ENCODE measurements around the gene BABAM2. TPM values are rescaled to one million over a fixed set of nuclear protein-coding genes. Genes with fewer than 3 reads are reported as not detected.
A peak's percentile ranks its signal among the peaks of the same experiment; 100 is the strongest.

Gene BABAM2
- polyA plus RNA-seq, 2 donors, result 9.1 to 18.0 TPM

GRCh38 chr2:28305202-28305601 lies 414.7 kb downstream of the BABAM2 start:
- Histone ChIP-seq H3K9me3 (ENCODE audit: control insufficient read depth in 2 of 2, insufficient read depth in 1 of 2, low read depth in 1 of 2, low read length in 1 of 2) (no peaks in the 10 kb centered on the region), H3K4me1 (ENCODE audit: control insufficient read depth in 2 of 2, insufficient read depth in 2 of 2, low read length in 1 of 2) (peaks cover 0 to 5% of the 10 kb centered on the region in 2 donors), H3K36me3 (ENCODE audit: control insufficient read depth in 2 of 2, insufficient read depth in 2 of 2, low read length in 1 of 2) (peaks cover 0 to 7% of the 10 kb centered on the region in 2 donors), H3K4me3 (ENCODE audit: low read depth in 1 of 2, low read length in 2 of 2) (no peak overlapping the region), H3K27me3 (ENCODE audit: control insufficient read depth in 1 of 2, insufficient read depth in 2 of 2, low read length in 2 of 2) (no peaks in the 10 kb centered on the region), H3K27ac (ENCODE audit: low read depth in 2 of 2, low read length in 1 of 2) (no peak overlapping the region)
- WGBS, 2 donors, result 97 to 99% methylated on average over 1 of the region's 1 CpG

- Histone ChIP-seq H3K4me3 (ENCODE audit: low read depth in 1 of 2, low read length in 2 of 2) (no peak overlapping the region), H3K36me3 (ENCODE audit: control insufficient read depth in 2 of 2, insufficient read depth in 2 of 2, low read length in 1 of 2) (peaks cover 0 to 4% of the 10 kb centered on the region in 2 donors), H3K27me3 (ENCODE audit: control insufficient read depth in 1 of 2, insufficient read depth in 2 of 2, low read length in 2 of 2) (no peaks in the 10 kb centered on the region), H3K27ac (ENCODE audit: low read depth in 2 of 2, low read length in 1 of 2) (no peak overlapping the region), H3K4me1 (ENCODE audit: control insufficient read depth in 2 of 2, insufficient read depth in 2 of 2, low read length in 1 of 2) (peaks cover 0 to 3% of the 10 kb centered on the region in 2 donors), H3K9me3 (ENCODE audit: control insufficient read depth in 2 of 2, insufficient read depth in 1 of 2, low read depth in 1 of 2, low read length in 1 of 2) (no peaks in the 10 kb centered on the region)
- 80 to 86% methylated on average over 2 of the region's 2 CpGs for WGBS, 2 donors
These were observed 419.6 kb downstream of the BABAM2 start for GRCh38 chr2:28310107-28310506.

GRCh38 chr2:28311660-28312249 lies 421.2 kb downstream of the BABAM2 start:
- H3K4me1 ChIP-seq (ENCODE audit: control insufficient read depth in 2 of 2, insufficient read depth in 2 of 2, low read length in 1 of 2), result peaks cover 0 to 8% of the 10 kb centered on the region in 2 donors
- H3K27ac ChIP-seq (ENCODE audit: low read depth in 2 of 2, low read length in 1 of 2), result no peak overlapping the region
- no peaks in the 10 kb centered on the region for H3K27me3 ChIP-seq (ENCODE audit: control insufficient read depth in 1 of 2, insufficient read depth in 2 of 2, low read length in 2 of 2)
- WGBS, 2 donors, result 87 to 88% methylated on average over 7 of the region's 7 CpGs
- H3K4me3 ChIP-seq (ENCODE audit: low read depth in 1 of 2, low read length in 2 of 2), result no peak overlapping the region
- no peaks in the 10 kb centered on the region for H3K9me3 ChIP-seq (ENCODE audit: control insufficient read depth in 2 of 2, insufficient read depth in 1 of 2, low read depth in 1 of 2, low read length in 1 of 2)
- H3K36me3 ChIP-seq (ENCODE audit: control insufficient read depth in 2 of 2, insufficient read depth in 2 of 2, low read length in 1 of 2), result peaks cover 0 to 4% of the 10 kb centered on the region in 2 donors

GRCh38 chr2:28312307-28313219 lies 422.0 kb downstream of the BABAM2 start:
- H3K4me3 ChIP-seq (ENCODE audit: low read depth in 1 of 2, low read length in 2 of 2), result no peak overlapping the region
- 92 to 93% methylated on average over 6 of the region's 6 CpGs for WGBS, 2 donors
- H3K27me3 ChIP-seq (ENCODE audit: control insufficient read depth in 1 of 2, insufficient read depth in 2 of 2, low read length in 2 of 2), result no peaks in the 10 kb centered on the region
- no peaks in the 10 kb centered on the region for H3K9me3 ChIP-seq (ENCODE audit: control insufficient read depth in 2 of 2, insufficient read depth in 1 of 2, low read depth in 1 of 2, low read length in 1 of 2)
- no peak overlapping the region for H3K27ac ChIP-seq (ENCODE audit: low read depth in 2 of 2, low read length in 1 of 2)
- peaks cover 3 to 8% of the 10 kb centered on the region in 2 donors for H3K4me1 ChIP-seq (ENCODE audit: control insufficient read depth in 2 of 2, insufficient read depth in 2 of 2, low read length in 1 of 2)
- peaks cover 0 to 4% of the 10 kb centered on the region in 2 donors for H3K36me3 ChIP-seq (ENCODE audit: control insufficient read depth in 2 of 2, insufficient read depth in 2 of 2, low read length in 1 of 2)

- Histone ChIP-seq H3K9me3 (ENCODE audit: control insufficient read depth in 2 of 2, insufficient read depth in 1 of 2, low read depth in 1 of 2, low read length in 1 of 2) (no peaks in the 10 kb centered on the region), H3K27ac (ENCODE audit: low read depth in 2 of 2, low read length in 1 of 2) (no peak overlapping the region), H3K27me3 (ENCODE audit: control insufficient read depth in 1 of 2, insufficient read depth in 2 of 2, low read length in 2 of 2) (no peaks in the 10 kb centered on the region), H3K4me3 (ENCODE audit: low read depth in 1 of 2, low read length in 2 of 2) (no peak overlapping the region), H3K36me3 (ENCODE audit: control insufficient read depth in 2 of 2, insufficient read depth in 2 of 2, low read length in 1 of 2) (peaks cover 0 to 4% of the 10 kb centered on the region in 2 donors), H3K4me1 (ENCODE audit: control insufficient read depth in 2 of 2, insufficient read depth in 2 of 2, low read length in 1 of 2) (peaks cover 3 to 11% of the 10 kb centered on the region in 2 donors)
- 94 to 95% methylated on average over 6 of the region's 6 CpGs for WGBS, 2 donors
These were observed 422.8 kb downstream of the BABAM2 start for GRCh38 chr2:28313220-28313784.

- H3K4me1 ChIP-seq (ENCODE audit: control insufficient read depth in 2 of 2, insufficient read depth in 2 of 2, low read length in 1 of 2), result peaks cover 5 to 23% of the 10 kb centered on the region in 2 donors
These were observed 424.4 kb downstream of the BABAM2 start for GRCh38 chr2:28314968-28315367.

GRCh38 chr2:28316546-28317335 lies 426.2 kb downstream of the BABAM2 start:
- peak overlapping the region; percentile 95 to 98 for H3K27ac ChIP-seq (ENCODE audit: low read depth in 2 of 2, low read length in 1 of 2)
- H3K36me3 ChIP-seq (ENCODE audit: control insufficient read depth in 2 of 2, insufficient read depth in 2 of 2, low read length in 1 of 2), result no peaks in the 10 kb centered on the region
- H3K4me1 ChIP-seq (ENCODE audit: control insufficient read depth in 2 of 2, insufficient read depth in 2 of 2, low read length in 1 of 2), result peaks cover 9 to 24% of the 10 kb centered on the region in 2 donors
- WGBS, 2 donors, result 75 to 88% methylated on average over 14 of the region's 14 CpGs
- H3K27me3 ChIP-seq (ENCODE audit: control insufficient read depth in 1 of 2, insufficient read depth in 2 of 2, low read length in 2 of 2), result no peaks in the 10 kb centered on the region
- no peaks in the 10 kb centered on the region for H3K9me3 ChIP-seq (ENCODE audit: control insufficient read depth in 2 of 2, insufficient read depth in 1 of 2, low read depth in 1 of 2, low read length in 1 of 2)
- no peak overlapping the region for H3K4me3 ChIP-seq (ENCODE audit: low read depth in 1 of 2, low read length in 2 of 2)

More at GRCh38 chr2:28314968-28315367, 424.4 kb downstream of the BABAM2 start:
- Histone ChIP-seq H3K36me3 (ENCODE audit: control insufficient read depth in 2 of 2, insufficient read depth in 2 of 2, low read length in 1 of 2) (peaks cover 0 to 2% of the 10 kb centered on the region in 2 donors), H3K27me3 (ENCODE audit: control insufficient read depth in 1 of 2, insufficient read depth in 2 of 2, low read length in 2 of 2) (no peaks in the 10 kb centered on the region), H3K27ac (ENCODE audit: low read depth in 2 of 2, low read length in 1 of 2) (no peak overlapping the region), H3K4me3 (ENCODE audit: low read depth in 1 of 2, low read length in 2 of 2) (no peak overlapping the region), H3K9me3 (ENCODE audit: control insufficient read depth in 2 of 2, insufficient read depth in 1 of 2, low read depth in 1 of 2, low read length in 1 of 2) (no peaks in the 10 kb centered on the region)

GRCh38 chr2:28317390-28317789 lies 426.9 kb downstream of the BABAM2 start:
- Histone ChIP-seq H3K36me3 (ENCODE audit: control insufficient read depth in 2 of 2, insufficient read depth in 2 of 2, low read length in 1 of 2) (no peaks in the 10 kb centered on the region), H3K4me3 (ENCODE audit: low read depth in 1 of 2, low read length in 2 of 2) (no peak overlapping the region), H3K4me1 (ENCODE audit: control insufficient read depth in 2 of 2, insufficient read depth in 2 of 2, low read length in 1 of 2) (peaks cover 9 to 24% of the 10 kb centered on the region in 2 donors), H3K27me3 (ENCODE audit: control insufficient read depth in 1 of 2, insufficient read depth in 2 of 2, low read length in 2 of 2) (no peaks in the 10 kb centered on the region), H3K27ac (ENCODE audit: low read depth in 2 of 2, low read length in 1 of 2) (peak overlapping the region; percentile 95 to 98), H3K9me3 (ENCODE audit: control insufficient read depth in 2 of 2, insufficient read depth in 1 of 2, low read depth in 1 of 2, low read length in 1 of 2) (no peaks in the 10 kb centered on the region)
- WGBS, 2 donors, result 50 to 71% methylated on average over 2 of the region's 2 CpGs

- Histone ChIP-seq H3K27me3 (ENCODE audit: control insufficient read depth in 1 of 2, insufficient read depth in 2 of 2, low read length in 2 of 2) (no peaks in the 10 kb centered on the region), H3K4me1 (ENCODE audit: control insufficient read depth in 2 of 2, insufficient read depth in 2 of 2, low read length in 1 of 2) (peaks cover 9 to 24% of the 10 kb centered on the region in 2 donors), H3K27ac (ENCODE audit: low read depth in 2 of 2, low read length in 1 of 2) (peak overlapping the region; percentile 95 to 97), H3K4me3 (ENCODE audit: low read depth in 1 of 2, low read length in 2 of 2) (no peak overlapping the region), H3K9me3 (ENCODE audit: control insufficient read depth in 2 of 2, insufficient read depth in 1 of 2, low read depth in 1 of 2, low read length in 1 of 2) (no peaks in the 10 kb centered on the region), H3K36me3 (ENCODE audit: control insufficient read depth in 2 of 2, insufficient read depth in 2 of 2, low read length in 1 of 2) (no peaks in the 10 kb centered on the region)
- 78 to 79% methylated on average over 5 of the region's 5 CpGs for WGBS, 2 donors
These were observed 427.5 kb downstream of the BABAM2 start for GRCh38 chr2:28318023-28318422.
